HPDE6-E6E7 (cell line): ENCODE data around the gene AGBL2.
"Not testable (repeated sequence)": the region's sequence is repeated elsewhere in the genome, so short reads cannot be mapped to it uniquely, and the experiment has no call there.

Experiments
- DNase-seq: peaks from one replicate; pipeline ENCODE4 v3.0.0; 2011; ENCODE audit warnings: missing footprints; ENCODE audit errors: extremely low spot score

AGBL2 gene, protein sequence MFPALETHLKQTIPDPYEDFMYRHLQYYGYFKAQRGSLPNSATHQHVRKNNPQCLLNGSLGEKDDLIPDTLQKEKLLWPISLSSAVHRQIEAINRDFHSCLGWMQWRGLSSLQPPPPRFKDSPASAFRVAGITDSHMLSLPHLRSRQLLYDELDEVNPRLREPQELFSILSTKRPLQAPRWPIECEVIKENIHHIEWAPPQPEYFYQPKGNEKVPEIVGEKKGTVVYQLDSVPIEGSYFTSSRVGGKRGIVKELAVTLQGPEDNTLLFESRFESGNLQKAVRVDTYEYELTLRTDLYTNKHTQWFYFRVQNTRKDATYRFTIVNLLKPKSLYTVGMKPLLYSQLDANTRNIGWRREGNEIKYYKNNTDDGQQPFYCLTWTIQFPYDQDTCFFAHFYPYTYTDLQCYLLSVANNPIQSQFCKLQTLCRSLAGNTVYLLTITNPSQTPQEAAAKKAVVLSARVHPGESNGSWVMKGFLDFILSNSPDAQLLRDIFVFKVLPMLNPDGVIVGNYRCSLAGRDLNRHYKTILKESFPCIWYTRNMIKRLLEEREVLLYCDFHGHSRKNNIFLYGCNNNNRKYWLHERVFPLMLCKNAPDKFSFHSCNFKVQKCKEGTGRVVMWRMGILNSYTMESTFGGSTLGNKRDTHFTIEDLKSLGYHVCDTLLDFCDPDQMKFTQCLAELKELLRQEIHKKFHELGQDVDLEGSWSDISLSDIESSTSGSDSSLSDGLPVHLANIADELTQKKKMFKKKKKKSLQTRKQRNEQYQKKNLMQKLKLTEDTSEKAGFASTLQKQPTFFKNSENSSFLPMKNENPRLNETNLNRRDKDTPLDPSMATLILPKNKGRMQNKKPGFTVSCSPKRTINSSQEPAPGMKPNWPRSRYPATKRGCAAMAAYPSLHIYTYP

DNA sequence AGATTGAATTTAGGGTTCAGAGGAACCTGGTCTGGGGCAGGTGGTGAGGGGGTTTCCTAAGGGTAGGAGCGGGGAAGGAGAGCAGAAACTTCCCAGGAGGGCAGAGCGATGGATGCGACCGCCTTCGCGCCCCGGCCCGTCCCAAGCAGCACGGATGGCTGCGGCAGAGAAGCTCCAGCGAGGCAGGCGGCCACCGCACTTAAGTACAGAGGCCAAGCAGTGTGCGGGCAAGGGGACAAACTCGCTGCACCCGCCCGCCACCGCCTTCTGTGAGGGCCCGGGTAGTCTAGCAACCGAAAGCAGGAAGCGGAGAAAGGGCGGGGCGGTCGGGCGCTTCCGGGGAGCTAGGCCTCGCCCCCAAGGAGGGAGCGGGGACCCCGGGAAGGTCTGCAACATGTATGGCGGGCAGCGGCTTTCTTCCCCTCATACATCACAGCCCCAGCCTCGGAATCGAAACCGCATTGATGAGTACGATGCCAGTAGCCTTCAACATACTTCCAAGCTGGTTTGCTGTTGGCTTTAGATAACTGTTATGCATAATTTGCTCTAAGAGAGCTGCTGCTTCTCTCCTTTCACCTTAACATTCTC is at the start of gene AGBL2:
Gene AGBL2 (minus strand): TSS at position 288 of the 588 bp plus-strand sequence. CDS start 719 bp downstream, outside the sequence.
- DNase-seq: peak; percentile 55

DNA sequence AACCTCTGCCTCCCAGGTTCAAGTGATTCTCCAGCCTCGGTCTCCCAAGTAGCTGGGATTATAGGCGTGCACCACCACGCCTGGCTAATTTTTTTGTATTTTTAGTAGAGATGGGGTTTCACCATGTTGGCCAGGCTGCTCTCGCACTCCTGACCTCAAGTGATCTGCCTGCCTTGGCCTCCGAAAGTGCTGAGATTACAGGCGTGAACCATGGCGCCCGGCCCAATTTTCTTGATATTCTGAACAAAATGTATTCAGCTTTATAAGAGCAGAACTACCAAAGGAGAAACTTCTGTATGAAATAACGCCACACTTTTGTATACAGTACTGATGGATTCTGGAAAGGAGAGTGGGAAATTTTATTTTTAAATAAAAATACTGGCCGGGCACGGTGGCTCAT is 44.1 kb upstream of the AGBL2 start:
- not testable (repeated sequence) for DNase-seq

DNA sequence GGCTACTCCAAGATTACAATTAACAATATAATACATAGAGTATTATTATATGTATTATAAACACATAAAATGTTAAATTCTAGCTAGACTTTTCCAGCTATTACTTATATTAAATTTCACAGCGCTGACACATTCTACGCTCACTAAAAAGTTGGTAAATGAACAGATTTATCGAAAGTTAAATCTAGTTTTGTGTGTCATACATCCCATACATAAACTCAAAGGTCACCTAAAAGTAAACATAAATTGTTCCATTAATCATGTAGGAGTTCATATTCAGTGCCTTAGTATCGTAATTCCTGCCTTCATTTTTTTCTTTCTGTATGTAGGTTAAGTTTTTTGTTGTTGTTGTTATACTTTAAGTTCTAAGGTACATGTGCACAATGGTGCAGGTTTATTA is 41.0 kb upstream of the AGBL2 start:
- no peak for DNase-seq

DNA sequence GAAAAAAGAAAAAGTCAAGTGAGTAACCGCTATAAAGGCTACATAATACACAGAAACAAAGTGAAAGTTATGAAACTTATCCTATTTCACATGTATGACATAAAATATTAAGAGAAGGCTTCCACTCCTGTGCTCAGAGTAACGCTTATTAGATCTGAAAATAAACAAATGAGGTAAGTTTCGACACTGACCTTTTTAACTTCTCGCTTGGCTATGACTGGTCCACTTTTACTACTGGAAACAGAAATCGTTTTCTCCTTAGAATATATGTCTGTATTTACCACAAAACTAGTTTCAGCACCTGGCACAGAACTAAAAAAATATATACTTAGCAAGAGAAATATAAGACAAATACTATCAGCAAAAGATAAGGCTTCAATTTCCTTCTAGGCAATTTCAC is 35.6 kb upstream of the AGBL2 start:
- DNase-seq: no peak

DNA sequence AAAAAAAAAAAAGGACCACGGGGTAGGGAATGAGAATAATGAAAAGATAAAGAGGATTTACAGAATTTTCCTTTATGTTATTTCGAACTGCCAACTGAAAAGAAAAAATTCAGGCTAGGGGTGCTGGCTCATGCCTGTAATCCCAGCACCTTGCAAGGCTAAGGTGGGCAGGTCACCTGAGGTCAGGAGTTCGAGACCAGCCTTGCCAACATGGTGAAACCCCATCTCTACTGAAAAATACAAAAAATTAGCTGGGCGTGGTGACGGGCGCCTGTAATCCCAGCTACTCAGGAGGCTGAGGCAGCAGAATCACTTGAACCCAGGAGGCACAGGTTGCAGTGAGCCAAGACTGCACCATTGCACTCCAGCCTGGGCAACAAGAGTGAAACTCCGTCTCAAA is 27.3 kb upstream of the AGBL2 start:
- not testable (repeated sequence) for DNase-seq

DNA sequence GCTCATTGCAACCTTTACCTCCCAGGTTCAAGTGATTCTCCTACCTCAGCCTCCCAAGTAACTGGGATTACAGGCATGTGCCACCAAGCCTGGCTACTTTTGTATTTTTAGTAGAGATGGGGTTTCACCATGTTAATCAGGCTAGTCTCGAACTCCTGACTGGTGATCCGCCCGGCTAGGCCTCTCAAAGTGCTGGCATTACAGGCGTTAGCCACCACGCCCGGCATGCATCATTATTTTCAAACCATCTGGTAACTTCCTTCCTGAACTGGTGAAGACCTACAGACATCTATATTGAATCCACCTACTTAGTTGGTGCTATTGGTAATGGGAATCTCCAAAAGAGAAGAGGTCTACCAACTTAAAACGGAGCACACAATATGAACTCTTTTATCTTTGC is 22.6 kb upstream of the AGBL2 start:
- DNase-seq: not testable (repeated sequence)

DNA sequence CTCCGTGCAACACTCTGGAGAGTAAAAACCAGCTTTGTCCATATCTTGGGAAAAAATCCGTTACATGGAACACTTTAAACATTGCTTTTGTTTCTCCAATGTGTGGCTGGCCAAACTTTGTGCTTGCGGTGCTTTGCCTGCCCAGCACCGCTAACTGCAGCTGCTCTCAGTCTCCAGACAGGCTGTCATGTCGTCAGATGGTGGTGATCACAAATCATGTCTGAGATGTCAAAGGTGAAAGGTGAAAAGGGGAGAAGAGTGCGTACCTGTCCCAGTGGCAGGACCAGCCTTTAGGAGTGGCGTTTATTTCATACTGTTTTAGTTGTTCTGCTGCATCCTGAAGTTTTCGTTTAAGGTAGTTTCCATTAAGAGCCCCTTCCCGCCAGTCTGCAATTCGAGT is 17.1 kb upstream of the AGBL2 start:
- DNase-seq: no peak

DNA sequence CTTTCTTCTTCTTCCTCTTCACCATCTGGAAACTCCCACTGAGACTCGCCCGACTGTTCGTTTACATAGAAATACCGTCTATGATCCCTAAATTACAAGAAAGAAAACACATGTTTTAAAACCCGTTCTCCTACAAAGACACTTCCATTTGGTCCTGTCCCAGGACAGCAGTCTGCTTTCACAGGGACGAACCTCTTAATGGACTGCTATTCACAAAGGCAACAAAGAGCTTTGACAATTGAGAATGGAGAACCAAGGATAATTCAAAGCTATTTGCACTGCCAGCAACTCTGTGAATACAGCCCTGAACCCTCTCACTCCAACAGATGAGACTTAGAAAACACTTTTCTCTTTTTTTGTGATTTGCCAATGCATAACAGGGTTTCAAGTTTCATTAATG is 16.3 kb upstream of the AGBL2 start:
- no peak for DNase-seq

DNA sequence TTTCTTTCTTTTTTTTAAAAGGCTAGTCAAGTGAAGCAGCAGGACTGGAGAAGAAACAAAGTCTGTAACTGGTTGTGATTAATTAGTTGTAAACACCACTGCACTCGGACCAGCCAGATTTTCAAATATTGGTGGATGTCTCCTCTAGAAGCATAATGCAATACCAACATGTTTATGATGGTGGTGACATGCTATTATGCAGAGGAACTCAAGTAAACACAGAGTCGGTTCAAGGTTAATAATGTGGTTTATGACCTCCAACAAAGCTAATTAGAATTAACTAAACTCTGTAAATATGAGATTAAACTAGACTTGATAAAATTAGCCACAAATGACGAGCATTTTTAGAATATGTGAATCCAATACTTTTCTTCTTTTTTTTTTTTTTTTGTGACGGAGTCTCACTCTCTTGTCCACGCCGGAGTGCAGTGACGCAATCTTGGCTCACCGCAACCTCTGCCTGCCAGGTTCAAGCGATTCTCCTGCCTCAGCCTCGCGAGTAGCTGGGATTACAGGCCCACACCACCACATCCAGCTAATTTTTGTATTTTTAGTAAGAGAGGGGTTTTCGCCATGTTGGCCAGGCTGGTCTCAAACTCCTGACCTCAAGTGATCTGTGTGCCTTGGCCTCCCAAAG is 11.8 kb upstream of the AGBL2 start:
- no peak for DNase-seq

DNA sequence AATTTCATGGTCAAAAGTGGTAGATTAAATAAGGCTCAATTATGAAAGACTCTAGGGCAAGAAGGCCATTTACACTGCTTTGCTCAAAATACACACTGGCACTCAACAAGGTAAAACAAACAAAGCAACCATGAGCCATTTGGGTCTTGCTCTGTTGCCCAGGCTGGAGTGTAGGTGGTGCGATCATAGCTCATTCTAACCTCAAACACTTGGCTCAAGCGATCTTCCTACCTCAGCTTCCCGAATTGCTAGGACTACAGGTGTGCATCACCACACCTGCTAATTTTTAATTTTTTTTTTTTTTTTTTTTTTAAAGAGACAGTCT is 10.9 kb upstream of the AGBL2 start:
- DNase-seq: no peak

DNA sequence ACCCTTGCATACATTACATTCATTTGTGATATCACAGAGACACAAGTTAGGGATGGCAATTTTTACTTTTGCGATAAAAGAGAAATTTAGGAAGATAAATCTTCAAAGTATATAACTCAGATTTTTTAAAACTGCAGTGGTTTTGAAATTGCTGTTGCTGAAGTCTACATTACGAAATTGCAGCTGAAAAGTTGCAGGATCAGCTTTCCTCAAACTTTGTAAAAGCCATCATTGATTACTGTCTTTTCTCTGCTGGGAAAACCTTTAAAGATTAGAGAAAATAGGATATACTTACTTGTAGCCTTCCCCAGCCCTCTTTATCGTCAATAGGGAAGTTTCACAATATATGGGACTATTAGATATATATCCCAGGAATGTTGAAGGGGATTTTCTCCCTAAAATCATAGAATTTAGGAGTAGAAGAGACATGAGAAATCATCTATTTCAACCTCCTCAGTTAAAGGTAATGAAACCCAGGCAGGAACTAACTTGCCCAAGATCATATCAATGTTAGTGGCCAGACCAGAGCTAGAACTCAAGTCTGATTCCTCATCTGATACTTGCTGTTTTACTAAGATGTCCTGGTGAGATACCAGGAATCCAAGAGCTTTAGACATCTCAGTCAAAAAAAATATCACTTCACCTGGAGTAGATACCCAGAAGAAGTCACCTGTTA is 10.4 kb upstream of the AGBL2 start:
- no peak for DNase-seq

DNA sequence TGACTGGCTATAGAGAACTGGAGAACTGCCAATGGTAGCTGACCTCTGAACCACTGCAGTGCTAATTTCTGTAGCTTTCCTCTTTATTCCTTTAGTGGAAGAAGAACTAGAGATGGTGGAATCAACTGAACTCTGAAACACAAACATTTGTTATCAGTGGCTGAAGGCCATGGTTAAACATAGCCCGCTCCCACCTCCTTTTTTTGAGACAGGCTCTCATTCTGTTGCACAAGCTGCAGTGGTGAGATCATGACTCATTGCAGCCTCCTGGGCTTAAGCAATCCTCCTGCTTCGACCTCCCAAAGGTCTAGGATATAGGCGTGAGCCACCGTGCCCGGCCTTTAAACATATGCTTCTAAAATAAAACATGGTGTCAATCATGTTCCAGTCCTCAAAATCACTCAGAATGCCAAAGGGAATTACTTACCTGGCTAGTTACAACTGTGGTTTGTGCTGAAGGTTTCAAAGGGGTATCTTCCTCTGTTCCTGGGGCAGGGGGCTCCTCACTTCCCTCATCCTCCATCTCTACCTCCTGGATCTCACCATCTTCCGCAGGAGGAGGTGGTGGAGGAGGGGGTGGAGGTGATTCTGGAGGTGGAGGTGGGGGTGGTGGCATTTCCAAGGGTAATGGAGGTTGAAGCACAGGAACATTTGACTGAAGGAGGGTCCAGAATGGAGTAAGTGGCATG is 9.0 kb upstream of the AGBL2 start:
- DNase-seq: no peak

DNA sequence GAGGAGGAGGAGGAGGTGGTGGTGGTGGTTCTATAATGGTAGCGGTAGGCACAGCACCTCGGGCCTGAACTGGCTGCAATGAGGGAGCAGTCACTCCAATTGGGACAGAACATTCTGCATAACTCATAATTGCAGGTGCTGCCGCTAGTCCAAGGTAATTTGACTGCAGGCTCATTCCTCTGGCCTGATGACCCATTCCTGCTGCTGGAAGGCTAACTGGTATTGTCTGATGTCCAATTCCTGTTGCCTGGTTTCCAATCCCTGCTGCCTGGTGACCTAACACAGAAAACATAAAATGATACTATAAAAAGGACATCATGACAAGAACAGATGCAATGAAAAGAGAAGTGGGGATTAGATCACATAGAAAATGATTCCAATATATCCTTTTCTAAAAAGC is 7.9 kb upstream of the AGBL2 start:
- no peak for DNase-seq

DNA sequence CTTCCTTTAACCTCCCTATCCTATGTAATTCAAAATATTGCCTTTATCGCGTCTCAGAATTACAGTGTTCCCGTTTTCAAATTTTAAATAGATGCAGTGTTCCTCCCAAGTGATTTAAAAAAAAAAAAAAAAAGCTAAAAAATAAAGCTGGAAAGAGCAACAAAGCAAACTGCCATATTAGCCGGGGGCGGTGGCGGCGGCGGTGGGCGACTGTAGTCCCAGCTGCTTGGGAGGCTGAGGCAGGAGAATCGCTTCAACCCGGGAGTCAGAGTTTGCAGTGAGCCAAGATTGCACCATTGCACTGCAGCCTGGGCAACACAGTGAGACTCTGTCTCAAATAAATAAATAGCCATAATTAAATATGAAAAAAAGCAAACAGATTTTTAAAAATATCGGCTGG is 5.5 kb upstream of the AGBL2 start:
- no peak for DNase-seq

DNA sequence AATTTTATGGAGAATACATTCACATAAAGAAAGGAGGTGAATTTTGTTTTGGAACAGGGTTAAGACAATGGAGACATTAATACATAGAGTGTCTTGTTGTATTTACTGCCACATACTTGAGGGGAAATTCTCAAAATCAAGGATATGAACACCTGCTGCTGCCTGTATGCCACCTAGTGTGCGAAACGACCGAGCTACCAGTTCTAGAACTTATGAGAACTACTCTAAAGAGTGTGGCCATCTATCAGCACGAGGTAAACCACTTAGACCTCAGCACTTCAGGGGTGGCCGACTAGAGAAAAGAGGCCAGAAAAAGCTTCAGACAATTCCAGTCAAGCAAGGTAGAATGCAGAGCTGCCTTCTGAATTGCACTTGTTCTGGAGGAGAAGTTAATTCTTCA is 1.5 kb upstream of the AGBL2 start:
- no peak for DNase-seq

DNA sequence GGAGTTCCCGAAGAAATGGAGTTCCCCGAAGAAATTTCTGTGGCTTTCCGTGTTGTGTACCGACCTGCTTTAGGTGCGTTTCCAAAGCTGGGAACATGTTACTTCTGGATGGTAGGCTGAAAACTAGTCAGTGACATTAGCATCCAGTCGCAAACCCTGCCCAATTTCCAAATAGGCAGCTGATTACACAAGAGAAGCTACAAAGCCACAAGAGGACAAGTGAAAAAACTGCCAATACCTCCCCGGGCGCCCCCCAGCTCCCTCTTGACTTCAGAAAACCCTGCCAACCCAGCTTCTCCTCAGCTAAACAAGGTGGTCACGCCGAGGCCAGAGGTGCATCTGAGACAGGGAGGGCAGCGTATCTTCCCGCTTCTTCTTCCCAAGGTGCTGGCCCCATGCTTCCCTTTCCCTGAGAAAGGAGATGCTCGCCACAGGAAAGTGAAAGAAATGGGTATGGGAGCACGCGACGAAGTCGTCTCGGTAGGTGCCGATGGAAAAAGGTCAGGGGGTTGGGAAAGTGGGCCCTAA is 551 bp downstream of the AGBL2 start:
- DNase-seq: no peak

DNA sequence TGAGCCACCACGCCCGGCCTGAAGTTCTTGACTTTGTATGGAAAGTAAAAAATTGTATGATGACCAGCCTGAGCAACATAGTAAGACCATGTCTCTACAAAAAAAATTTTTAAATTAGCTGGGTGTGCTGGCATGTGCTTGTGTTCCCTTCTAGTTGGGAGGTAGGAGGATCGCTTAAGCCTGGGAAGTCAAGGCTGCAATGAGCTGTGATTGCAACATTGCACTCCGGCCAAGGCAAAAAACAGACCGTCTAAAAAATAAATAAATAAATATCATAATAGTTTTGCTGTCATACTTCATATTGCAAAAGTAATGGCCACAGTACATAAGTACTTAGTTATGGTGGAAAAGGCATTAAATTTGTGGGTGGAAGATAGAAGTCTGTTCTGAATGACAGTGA is 3.4 kb downstream of the AGBL2 start:
- DNase-seq: no peak

DNA sequence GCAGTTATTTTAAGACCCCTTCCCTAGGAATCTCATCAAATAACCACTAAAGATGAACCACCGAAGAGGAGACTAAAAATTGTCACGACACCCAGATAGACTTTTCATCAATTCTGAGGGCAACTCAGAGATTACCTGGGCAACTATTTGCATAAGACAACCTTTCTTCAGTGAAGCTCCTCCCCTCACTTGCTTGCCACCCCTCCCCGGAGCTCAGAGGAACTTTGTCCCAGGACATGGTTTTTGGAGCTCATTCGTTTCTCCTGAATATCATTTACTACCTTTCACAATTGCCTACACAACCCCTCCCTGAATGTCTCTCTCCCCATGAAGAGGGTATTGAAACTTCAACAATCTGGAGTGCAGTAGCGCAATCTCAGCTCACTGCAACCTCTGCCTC is 3.9 kb downstream of the AGBL2 start:
- DNase-seq: no peak

DNA sequence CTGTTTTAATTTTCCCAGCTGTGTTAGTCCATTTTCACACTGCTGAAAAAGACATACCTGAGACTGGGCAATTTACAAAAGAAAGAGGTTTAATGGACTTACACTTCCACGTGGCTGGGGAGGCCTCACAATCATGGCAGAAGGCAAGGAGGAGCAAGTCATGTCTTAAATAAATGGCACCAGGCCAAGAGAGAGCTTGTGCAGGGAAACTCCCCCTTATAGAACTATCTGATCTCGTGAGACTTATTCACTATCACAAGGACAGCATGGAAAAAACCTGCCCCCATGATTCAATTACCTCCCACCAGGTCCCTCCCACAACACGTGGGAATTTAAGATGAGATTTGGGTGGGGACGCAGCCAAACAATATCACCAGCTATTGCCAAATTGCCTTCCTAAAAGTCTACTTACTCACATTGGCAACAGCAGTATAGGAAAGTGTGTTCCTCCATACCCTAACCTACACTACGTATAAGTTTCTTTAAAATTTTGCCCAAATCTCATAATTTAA is 7.8 kb downstream of the AGBL2 start:
- not testable (repeated sequence) for DNase-seq

DNA sequence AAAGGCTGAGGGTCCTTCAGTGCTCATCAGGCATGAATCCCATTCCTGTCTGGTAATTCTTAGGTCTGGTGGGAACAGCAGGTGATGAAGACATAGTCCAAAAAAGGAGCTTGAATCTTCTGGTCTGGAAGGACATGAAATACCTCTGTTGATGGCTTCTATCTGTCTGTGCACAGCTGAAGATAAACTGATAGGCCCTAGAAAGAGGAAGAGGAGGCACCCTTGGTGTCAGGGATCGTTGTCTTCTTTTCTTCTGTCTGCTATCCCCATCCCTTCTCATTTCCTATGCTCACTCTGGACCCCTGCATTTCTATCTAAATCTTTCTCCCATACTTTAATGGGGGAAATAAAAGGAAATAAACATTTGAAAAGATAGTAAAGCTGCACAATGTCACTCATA is 9.4 kb downstream of the AGBL2 start:
- no peak for DNase-seq

DNA sequence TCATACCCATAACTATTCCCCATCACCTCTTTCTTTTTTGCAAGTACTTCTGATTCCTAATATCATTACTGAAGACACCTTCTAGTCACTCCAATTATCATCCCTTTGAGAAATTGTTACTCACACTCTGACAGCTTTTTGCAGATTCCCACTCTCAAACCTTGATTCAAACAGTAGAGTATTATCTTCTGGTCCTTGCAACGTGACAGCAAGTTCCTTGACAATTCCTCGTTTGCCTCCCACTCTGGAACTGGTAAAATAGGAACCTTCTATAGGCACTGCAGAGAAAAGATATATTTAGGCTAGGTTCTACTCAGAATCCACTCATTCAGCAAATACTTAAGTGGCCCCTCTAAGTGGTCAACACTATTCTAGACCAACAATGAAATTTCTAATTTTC is 23.2 kb downstream of the AGBL2 start:
- no peak for DNase-seq
